Gastrocnemius medialis (tissue), 4 donors: Measurements from ENCODE around the gene COL6A1. TPM values are rescaled to one million over a fixed set of nuclear protein-coding genes. Genes with fewer than 3 reads are reported as not detected.

ENCODE experiments used
- ATAC-seq, 2 donors: fragments of 150-250 bp; one replicate each; pipeline ENCODE4 v1.9.1; 2016
- DNase-seq, 2 donors: peaks; one replicate each; pipeline ENCODE4 v3.0.0-alpha.2; 2019
- H3K27ac ChIP-seq, 4 donors: fragments of 200-600 bp; sonication (generic); 1 replicate in 1 of 4; 2 replicates in 3 of 4; pipeline ENCODE4 v1.5.1; 2016 to 2018; ENCODE audit warnings: mild to moderate bottlenecking in 2 of 4, moderate library complexity in 1 of 4
- H3K27me3 ChIP-seq, 3 donors: fragments of 200-600 bp; sonication (generic) in 2 of 3; 1 replicate in 1 of 3; 2 replicates in 2 of 3; pipeline versions ENCODE4 v1.5.1 to v1.6.0; 2016 to 2019; ENCODE audit warnings: mild to moderate bottlenecking in 1 of 3, moderate library complexity in 1 of 3
- H3K36me3 ChIP-seq, 2 donors: fragments of 200-600 bp; sonication (generic) in 1 of 2; one replicate each; pipeline ENCODE4 v1.5.1; 2017 to 2018
- H3K4me1 ChIP-seq, 2 donors: fragments of 200-600 bp; sonication (generic) in 1 of 2; one replicate each; pipeline ENCODE4 v1.5.1; 2016 to 2017; ENCODE audit warnings: mild to moderate bottlenecking in 2 of 2
- H3K4me3 ChIP-seq, 4 donors: fragments of 200-600 bp; sonication (generic) in 3 of 4; 1 replicate in 1 of 4; 2 replicates in 3 of 4; pipeline ENCODE4 v1.5.1; 2016 to 2019; ENCODE audit warnings: mild to moderate bottlenecking in 2 of 4
- H3K9me3 ChIP-seq, 3 donors: fragments of 200-600 bp; sonication (generic) in 2 of 3; 1 replicate in 1 of 3; 2 replicates in 2 of 3; pipeline ENCODE4 v1.5.1; 2016 to 2019
- CTCF ChIP-seq, 5 experiments: fragments of 450-650 bp in 3 of 5; fragments of 200-600 bp in 2 of 5; sonication (generic) in 2 of 5; IDR thresholded peaks in 4 of 5; conservative IDR thresholded peaks in 1 of 5; 1 replicate in 4 of 5; 2 replicates in 1 of 5; pipeline ENCODE4 v1.5.1; 2016 to 2019; ENCODE audit warnings: antibody characterized with exemption in 5 of 5, mild to moderate bottlenecking in 3 of 5, moderate library complexity in 3 of 5
- POLR2A ChIP-seq, 2 donors: fragments of 450-650 bp; IDR thresholded peaks; one replicate each; pipeline ENCODE4 v1.6.1; 2017; ENCODE audit warnings: antibody characterized with exemption in 2 of 2, mild to moderate bottlenecking in 2 of 2, moderate library complexity in 2 of 2
- in situ Hi-C, 4 donors: fragments of 200-750 bp; cut with MboI; loops; one replicate each; pipeline versions ENCODE4 v1.15.0 to v1.8.0; 2017; ENCODE audit warnings: low sequenced_read_pairs in 4 of 4
- intact Hi-C: fragments of 100-400 bp; cut with DNase I; formaldehyde crosslinking; loops from one replicate; pipeline ENCODE4 v1.15.1; 2023; ENCODE audit warnings: low total_unique reads
- total RNA-seq, 4 donors: library from RNA; depleted of rRNA; stranded (reverse); fragments of >200 nt; gene quantifications; one replicate each; pipeline versions ENCODE4 v1.1.0 to v1.2.3, GENCODE V29; 2016

The COL6A1 gene
- total RNA-seq, 4 donors from 2014 or later, result 50.5 to 97.8 (median 73.3) TPM

GRCh38 chr21:45952974-45953373 lies 28.6 kb upstream of the COL6A1 start:
- H3K27ac ChIP-seq, result no peak overlapping the region
- H3K27me3 ChIP-seq, result peaks cover 24 to 36% (median 28%) of the 10 kb centered on the region in 3 donors
- H3K9me3 ChIP-seq, result no peaks in the 10 kb centered on the region
- TF ChIP-seq POLR2A (IDR thresholded peaks at IDR 0.05), result no peak
- no peak for TF ChIP-seq CTCF (IDR thresholded peaks at IDR 0.05 in 4 of 5, conservative IDR thresholded peaks at IDR 0.05 in 1 of 5)
- H3K4me3 ChIP-seq, result no peak overlapping the region
- ATAC-seq (no peak), DNase-seq (no peak)
- H3K36me3 ChIP-seq, result no peaks in the 10 kb centered on the region
- in situ Hi-C loops (loop anchor here in 2 of 4 donors (25.0 kb wide), 1 partner anchor 159 kb away; no protein-coding TSS in a partner anchor), intact Hi-C loops (no loop called here)
- H3K4me1 ChIP-seq, result peaks cover 0 to 7% of the 10 kb centered on the region in 2 donors

- no peak for TF ChIP-seq POLR2A (IDR thresholded peaks at IDR 0.05)
- no peak for TF ChIP-seq CTCF (IDR thresholded peaks at IDR 0.05 in 4 of 5, conservative IDR thresholded peaks at IDR 0.05 in 1 of 5)
- DNase-seq (no peak), ATAC-seq (no peak)
- intact Hi-C loops, result no loop called here
- Histone ChIP-seq H3K27me3 (peaks cover 19 to 25% (median 21%) of the 10 kb centered on the region in 3 donors), H3K4me1 (peaks cover 6 to 7% of the 10 kb centered on the region in 2 donors), H3K36me3 (no peaks in the 10 kb centered on the region), H3K27ac (peak overlapping the region; percentile 9 to 63 (median 42)), H3K4me3 (no peak overlapping the region), H3K9me3 (no peaks in the 10 kb centered on the region)
- in situ Hi-C loops, result loop anchor here in 2 of 4 donors (25.0 kb wide), 1 partner anchor 158 kb away; no protein-coding TSS in a partner anchor
These were observed 27.3 kb upstream of the COL6A1 start for GRCh38 chr21:45954261-45954660.

- Histone ChIP-seq H3K27me3 (peaks cover 14 to 21% (median 17%) of the 10 kb centered on the region in 3 donors), H3K36me3 (no peaks in the 10 kb centered on the region), H3K9me3 (no peaks in the 10 kb centered on the region), H3K27ac (peak overlapping the region in 1 of 4 donors; percentile 59), H3K4me1 (peaks cover 6 to 7% of the 10 kb centered on the region in 2 donors), H3K4me3 (no peak overlapping the region)
- intact Hi-C loops, result no loop called here
- ATAC-seq (no peak), DNase-seq (no peak)
- in situ Hi-C loops, result loop anchor here in 2 of 4 donors (25.0 kb wide), 1 partner anchor 157 kb away; no protein-coding TSS in a partner anchor
- no peak for TF ChIP-seq POLR2A (IDR thresholded peaks at IDR 0.05)
- TF ChIP-seq CTCF (IDR thresholded peaks at IDR 0.05 in 4 of 5, conservative IDR thresholded peaks at IDR 0.05 in 1 of 5), result no peak
These were observed 26.6 kb upstream of the COL6A1 start for GRCh38 chr21:45954921-45955320.

GRCh38 chr21:45957551-45957950 lies 24.0 kb upstream of the COL6A1 start:
- TF ChIP-seq POLR2A (IDR thresholded peaks at IDR 0.05) (no peak), CTCF (IDR thresholded peaks at IDR 0.05 in 4 of 5, conservative IDR thresholded peaks at IDR 0.05 in 1 of 5) (no peak)
- Histone ChIP-seq H3K9me3 (no peaks in the 10 kb centered on the region), H3K4me1 (peaks cover 0 to 6% of the 10 kb centered on the region in 2 donors), H3K4me3 (no peak overlapping the region), H3K36me3 (no peaks in the 10 kb centered on the region), H3K27me3 (peaks cover 0 to 3% (median 2%) of the 10 kb centered on the region in 3 donors), H3K27ac (peak overlapping the region; percentile 8 to 41 (median 20))
- in situ Hi-C loops, result loop anchor here in 2 of 4 donors (25.0 kb wide), 1 partner anchor 155 kb away; no protein-coding TSS in a partner anchor
- no peak for ATAC-seq
- intact Hi-C loops, result no loop called here
- no peak for DNase-seq
